K562 (cell line): ENCODE results near the gene BTAF1. TPM values are rescaled to one million over a fixed set of nuclear protein-coding genes. Genes with fewer than 3 reads are reported as not detected.

Experiments
- ATF6 ChIP-seq: sonication (generic); formaldehyde crosslinking; IDR thresholded peaks from 2 replicates; pipeline ENCODE4 v1.4.0; 2020; ENCODE audit warnings: mild to moderate bottlenecking, missing genetic modification reagents
- ERF ChIP-seq: fragments of 450-650 bp; formaldehyde crosslinking; IDR thresholded peaks from 2 replicates; pipeline ENCODE4 v1.4.0; 2020; ENCODE audit warnings: mild to moderate bottlenecking, mixed read lengths
- HDAC6 ChIP-seq: IDR thresholded peaks from 2 replicates; pipeline ENCODE4 v1.6.1; 2012; ENCODE audit warnings: low read depth, mild to moderate bottlenecking, control low read depth, inconsistent platforms, low read length, moderate library complexity
- JUND ChIP-seq, 2 experiments: IDR thresholded peaks; 2 replicates in 1 of 2; 3 replicates in 1 of 2; pipeline ENCODE4 v1.6.1; 2011; ENCODE audit warnings: borderline replicate concordance in 2 of 2, low read depth in 2 of 2, low read length in 2 of 2, improper control_type of control experiment in 1 of 2, missing biosample characterization in 1 of 2, missing genetic modification characterization in 1 of 2, missing genetic modification reagents in 1 of 2
- NCOA2 ChIP-seq, 2 experiments: fragments of 450-650 bp; IDR thresholded peaks; 2 replicates each; pipeline ENCODE4 v1.6.1; 2018; ENCODE audit warnings: mild to moderate bottlenecking in 2 of 2, moderate library complexity in 1 of 2; ENCODE audit not compliant: partially characterized antibody in 2 of 2
- PHB ChIP-seq: fragments of 250-450 bp; sonication (Bioruptor Pico); IDR thresholded peaks from 2 replicates; pipeline ENCODE4 v1.5.0; 2021
- PKNOX1 ChIP-seq: fragments of 450-650 bp; IDR thresholded peaks from 2 replicates; pipeline ENCODE4 v1.6.1; 2016
- POLR2A ChIP-seq: fragments of 450-650 bp; conservative IDR thresholded peaks from 2 replicates; pipeline ENCODE4 v1.6.1; 2016
- POLR2H ChIP-seq: IDR thresholded peaks from 2 replicates; pipeline ENCODE4 v1.6.1; 2016; ENCODE audit warnings: missing genetic modification characterization, low read depth, mild to moderate bottlenecking, control low read depth, missing compliant biosample characterization, moderate library complexity
- RAD51 ChIP-seq: fragments of 450-650 bp; IDR thresholded peaks from 2 replicates; pipeline ENCODE4 v1.7.1; 2016; ENCODE audit warnings: low read depth, mild to moderate bottlenecking, borderline replicate concordance
- RERE ChIP-seq: sonication (generic); formaldehyde crosslinking; IDR thresholded peaks from 2 replicates; pipeline ENCODE4 v1.8.0; 2023; ENCODE audit warnings: missing genetic modification reagents, mild to moderate bottlenecking, borderline replicate concordance
- TSC22D4 ChIP-seq: fragments of 450-650 bp; IDR thresholded peaks from 2 replicates; pipeline ENCODE4 v1.6.1; 2016; ENCODE audit warnings: missing genetic modification characterization, missing biosample characterization, control low read depth
- ZBTB1 ChIP-seq: sonication (generic); formaldehyde crosslinking; IDR thresholded peaks from 2 replicates; pipeline ENCODE4 v1.8.1; 2023; ENCODE audit warnings: missing genetic modification reagents, low read depth, mild to moderate bottlenecking, borderline replicate concordance
- ZEB2 ChIP-seq: fragments of 450-650 bp; IDR thresholded peaks from 2 replicates; pipeline ENCODE4 v1.6.1; 2016
- ZFX ChIP-seq: sonication (generic); formaldehyde crosslinking; IDR thresholded peaks from 2 replicates; pipeline ENCODE4 v1.8.0; 2022; ENCODE audit warnings: mild to moderate bottlenecking, missing genetic modification reagents, moderate library complexity
- ZNF124 ChIP-seq: sonication (generic); formaldehyde crosslinking; IDR thresholded peaks from 2 replicates; pipeline ENCODE4 v1.8.1; 2022; ENCODE audit warnings: missing genetic modification reagents
- ZNF133 ChIP-seq: fragments of 250-450 bp; sonication (Bioruptor Pico); IDR thresholded peaks from 2 replicates; pipeline ENCODE4 v1.4.0; 2020; ENCODE audit warnings: mild to moderate bottlenecking
- ZNF408 ChIP-seq: fragments of 250-450 bp; sonication (Bioruptor Pico); IDR thresholded peaks from 2 replicates; pipeline ENCODE4 v1.4.0; 2020; ENCODE audit warnings: low read depth, mild to moderate bottlenecking, moderate library complexity
- ZNF583 ChIP-seq: fragments of 250-450 bp; sonication (Bioruptor Pico); IDR thresholded peaks from 2 replicates; pipeline ENCODE4 v1.4.0; 2020
- ZNF764 ChIP-seq: fragments of 250-450 bp; sonication (Bioruptor Pico); IDR thresholded peaks from 2 replicates; pipeline ENCODE4 v1.4.0; 2020; ENCODE audit warnings: low read depth, mild to moderate bottlenecking, moderate library complexity
- ZNF79 ChIP-seq: fragments of 250-450 bp; sonication (Bioruptor Pico); IDR thresholded peaks from 2 replicates; pipeline ENCODE4 v1.4.0; 2020; ENCODE audit warnings: low read depth, mild to moderate bottlenecking, moderate library complexity
- polyA plus RNA-seq, 8 experiments: library from polyadenylated mRNA; depleted of rRNA in 4 of 8; stranded (reverse) in 5 of 8; unstranded in 3 of 8; fragments of >200 nt; fragmentation: Nextera tagmentation in 2 of 8; fragmentation: Illumina TruSeq in 1 of 8; extraction: Ambion mirVana in 2 of 8; extraction: Trizol in 1 of 8; gene quantifications; 2 replicates each; pipeline versions ENCODE4 v1.2.1 to v1.2.3, GENCODE V29; 2011 to 2014; ENCODE audit warnings: inconsistent platforms in 1 of 8, missing spikeins in 1 of 8
- total RNA-seq, 7 experiments: library from RNA; depleted of rRNA in 6 of 7; stranded (reverse); fragments of >200 nt in 6 of 7; fragmentation: Illumina TruSeq in 2 of 7; extraction: Trizol in 2 of 7; gene quantifications; 2 replicates each; pipeline versions ENCODE4 v1.2.1 to v1.2.3, GENCODE V29; 2011 to 2021; ENCODE audit warnings: low replicate concordance in 1 of 7

The BTAF1 gene
- total and polyA plus RNA-seq, 9 of the 15 experiments (the other 6 are each of a cell fraction or from before 2014, with no cell fraction given): 6.6 to 70.7 (median 30.5) TPM

GRCh38 chr10:91923371-91924211 is at the start of gene BTAF1 (continued):
- TF ChIP-seq RERE (CRISPR knock-in tag) (no peak), ZNF408 (CRISPR knock-in tag) (no peak), PKNOX1 (no peak), ZNF124 (CRISPR knock-in tag) (no peak), POLR2H (tag) (peak; percentile 83), ZNF764 (CRISPR knock-in tag) (no peak), ZEB2 (no peak), ZBTB1 (CRISPR knock-in tag) (peak; percentile 73; the same call in 1 of the 2 replicates), ZFX (peak; percentile 98), ZNF133 (CRISPR knock-in tag) (no peak), NCOA2 (IDR thresholded peaks at IDR 0.05; ENCODE audit: partially characterized antibody in 2 of 2) (no peak), POLR2A (peak; percentile 94), RAD51 (no peak), TSC22D4 (no peak), ZNF583 (no peak), PHB (no peak), ERF (CRISPR knock-in tag) (no peak), JUND (IDR thresholded peaks at IDR 0.05; ENCODE audit: borderline replicate concordance, low read depth, low read length) (peak; percentile 85), JUND (tag; IDR thresholded peaks at IDR 0.05; ENCODE audit: borderline replicate concordance, low read depth, low read length) (peak; percentile 74; the same call in 2 of the 3 replicates), ZNF79 (CRISPR knock-in tag) (no peak), HDAC6 (no peak), ATF6 (CRISPR knock-in tag) (no peak)
